ENCODE measurements around the gene SORCS3. TPM values are rescaled to one million over a fixed set of nuclear protein-coding genes. Genes with fewer than 3 reads are reported as not detected.

SORCS3 gene
- total and polyA plus RNA-seq, 4 donors: 3.7 to 15.7 (median 14.8) TPM

DNA sequence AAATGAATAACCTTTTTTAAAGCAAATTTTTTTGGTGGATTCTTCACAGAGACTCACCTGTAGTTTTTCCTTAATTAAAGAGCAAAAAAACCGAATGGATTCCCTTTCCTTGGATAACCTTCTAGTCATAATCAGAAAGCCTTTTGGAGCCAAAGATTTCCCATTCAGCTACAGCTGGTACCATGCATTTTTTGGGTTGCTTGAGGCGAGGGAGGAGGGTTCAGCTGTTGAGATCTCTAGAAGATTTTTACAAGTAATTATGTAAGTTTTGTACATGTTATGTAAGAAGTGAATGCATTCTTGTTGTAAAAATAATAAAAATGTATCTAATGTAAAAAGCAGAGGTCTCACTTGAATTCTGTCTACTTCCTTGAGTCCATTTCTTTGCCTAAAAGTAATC is 463.2 kb downstream of the SORCS3 start:
- Histone ChIP-seq H3K9me3 (ENCODE audit: control insufficient read depth, insufficient read depth, low read length) (no peaks in the 10 kb centered on the region), H3K27me3 (ENCODE audit: control insufficient read depth, insufficient read depth, low read length) (no peaks in the 10 kb centered on the region), H3K27ac (ENCODE audit: low read depth, low read length) (no peak overlapping the region), H3K4me3 (ENCODE audit: low read depth, low read length) (no peak overlapping the region), H3K4me1 (ENCODE audit: control insufficient read depth, insufficient read depth, low read length) (no peaks in the 10 kb centered on the region), H3K36me3 (ENCODE audit: control insufficient read depth, insufficient read depth, low read length) (no peaks in the 10 kb centered on the region)
- no peak for DNase-seq (ENCODE audit: low read depth in 4 of 6, low spot score in 6 of 6)
- WGBS (ENCODE audit: insufficient coverage): no CpG with 5 or more reads among the region's 2 CpGs

GRCh38 chr10:105109164-105109563 is 468.1 kb downstream of the SORCS3 start:
- no peaks in the 10 kb centered on the region for H3K36me3 ChIP-seq (ENCODE audit: control insufficient read depth, insufficient read depth, low read length)
- no peak for DNase-seq (ENCODE audit: low read depth in 4 of 6, low spot score in 6 of 6)
- no CpG with 5 or more reads among the region's 1 CpG for WGBS (ENCODE audit: insufficient coverage)
- no peaks in the 10 kb centered on the region for H3K9me3 ChIP-seq (ENCODE audit: control insufficient read depth, insufficient read depth, low read length)
- no peaks in the 10 kb centered on the region for H3K27me3 ChIP-seq (ENCODE audit: control insufficient read depth, insufficient read depth, low read length)
- no peak overlapping the region for H3K4me3 ChIP-seq (ENCODE audit: low read depth, low read length)
- no peak overlapping the region for H3K27ac ChIP-seq (ENCODE audit: low read depth, low read length)
- no peaks in the 10 kb centered on the region for H3K4me1 ChIP-seq (ENCODE audit: control insufficient read depth, insufficient read depth, low read length)

- H3K9me3 ChIP-seq (ENCODE audit: control insufficient read depth, insufficient read depth, low read length): no peaks in the 10 kb centered on the region
- H3K4me3 ChIP-seq (ENCODE audit: low read depth, low read length): no peak overlapping the region
- no peaks in the 10 kb centered on the region for H3K27me3 ChIP-seq (ENCODE audit: control insufficient read depth, insufficient read depth, low read length)
- H3K36me3 ChIP-seq (ENCODE audit: control insufficient read depth, insufficient read depth, low read length): no peaks in the 10 kb centered on the region
- DNase-seq (ENCODE audit: low read depth in 4 of 6, low spot score in 6 of 6): no peak
- H3K4me1 ChIP-seq (ENCODE audit: control insufficient read depth, insufficient read depth, low read length): no peaks in the 10 kb centered on the region
- no peak overlapping the region for H3K27ac ChIP-seq (ENCODE audit: low read depth, low read length)
- WGBS (ENCODE audit: insufficient coverage): 40% methylated on average over 1 of the region's 6 CpGs
Observed at GRCh38 chr10:105112862-105113261, 471.8 kb downstream of the SORCS3 start.

GRCh38 chr10:105113666-105114065 is 472.6 kb downstream of the SORCS3 start:
- DNase-seq (ENCODE audit: low read depth in 4 of 6, low spot score in 6 of 6): peak in 4 of 6 donors; percentile 12 to 85 (median 26)
- Histone ChIP-seq H3K27me3 (ENCODE audit: control insufficient read depth, insufficient read depth, low read length) (no peaks in the 10 kb centered on the region), H3K36me3 (ENCODE audit: control insufficient read depth, insufficient read depth, low read length) (no peaks in the 10 kb centered on the region), H3K4me3 (ENCODE audit: low read depth, low read length) (no peak overlapping the region), H3K27ac (ENCODE audit: low read depth, low read length) (no peak overlapping the region), H3K9me3 (ENCODE audit: control insufficient read depth, insufficient read depth, low read length) (no peaks in the 10 kb centered on the region), H3K4me1 (ENCODE audit: control insufficient read depth, insufficient read depth, low read length) (no peaks in the 10 kb centered on the region)
- 49% methylated on average over 2 of the region's 3 CpGs for WGBS (ENCODE audit: insufficient coverage)

- Histone ChIP-seq H3K27ac (ENCODE audit: low read depth, low read length) (no peak overlapping the region), H3K36me3 (ENCODE audit: control insufficient read depth, insufficient read depth, low read length) (no peaks in the 10 kb centered on the region), H3K4me1 (ENCODE audit: control insufficient read depth, insufficient read depth, low read length) (no peaks in the 10 kb centered on the region), H3K27me3 (ENCODE audit: control insufficient read depth, insufficient read depth, low read length) (no peaks in the 10 kb centered on the region), H3K9me3 (ENCODE audit: control insufficient read depth, insufficient read depth, low read length) (peaks cover 3% of the 10 kb centered on the region), H3K4me3 (ENCODE audit: low read depth, low read length) (no peak overlapping the region)
- DNase-seq (ENCODE audit: low read depth in 4 of 6, low spot score in 6 of 6): peak in 1 of 6 donors; percentile 34
- no CpG with 5 or more reads among the region's 3 CpGs for WGBS (ENCODE audit: insufficient coverage)
Observed at GRCh38 chr10:105121743-105122142, 480.7 kb downstream of the SORCS3 start.

DNA sequence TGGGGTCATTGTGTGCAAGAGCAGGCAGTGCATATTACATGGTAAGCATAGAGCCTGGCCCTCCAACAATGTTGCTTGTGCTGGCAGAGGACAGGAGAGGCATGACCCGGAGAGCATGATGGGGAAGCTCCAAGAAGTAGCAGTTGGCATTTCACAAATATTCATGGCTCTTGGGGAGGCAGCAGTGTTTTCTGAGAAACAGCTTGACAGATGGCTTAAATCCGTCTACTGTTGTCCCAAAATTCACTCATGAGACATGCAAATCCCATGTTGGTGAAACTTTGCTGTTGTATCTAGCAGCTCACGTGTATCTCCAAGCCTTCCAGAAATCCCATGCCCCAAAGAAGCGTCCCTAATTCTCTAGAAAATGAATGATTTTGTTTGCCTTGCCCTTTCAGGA is 487.0 kb downstream of the SORCS3 start:
- H3K4me1 ChIP-seq (ENCODE audit: control insufficient read depth, insufficient read depth, low read length): no peaks in the 10 kb centered on the region
- no peaks in the 10 kb centered on the region for H3K27me3 ChIP-seq (ENCODE audit: control insufficient read depth, insufficient read depth, low read length)
- no peaks in the 10 kb centered on the region for H3K36me3 ChIP-seq (ENCODE audit: control insufficient read depth, insufficient read depth, low read length)
- no peaks in the 10 kb centered on the region for H3K9me3 ChIP-seq (ENCODE audit: control insufficient read depth, insufficient read depth, low read length)
- DNase-seq (ENCODE audit: low read depth in 4 of 6, low spot score in 6 of 6): peak in 1 of 6 donors; percentile 76
- H3K4me3 ChIP-seq (ENCODE audit: low read depth, low read length): no peak overlapping the region
- no peak overlapping the region for H3K27ac ChIP-seq (ENCODE audit: low read depth, low read length)
- 93% methylated on average over 2 of the region's 4 CpGs for WGBS (ENCODE audit: insufficient coverage)

- peak in 2 of 6 donors; percentile 51 to 75 for DNase-seq (ENCODE audit: low read depth in 4 of 6, low spot score in 6 of 6)
- Histone ChIP-seq H3K9me3 (ENCODE audit: control insufficient read depth, insufficient read depth, low read length) (no peaks in the 10 kb centered on the region), H3K4me1 (ENCODE audit: control insufficient read depth, insufficient read depth, low read length) (peaks cover 5% of the 10 kb centered on the region), H3K27me3 (ENCODE audit: control insufficient read depth, insufficient read depth, low read length) (no peaks in the 10 kb centered on the region), H3K4me3 (ENCODE audit: low read depth, low read length) (no peak overlapping the region), H3K27ac (ENCODE audit: low read depth, low read length) (no peak overlapping the region), H3K36me3 (ENCODE audit: control insufficient read depth, insufficient read depth, low read length) (no peaks in the 10 kb centered on the region)
- WGBS (ENCODE audit: insufficient coverage): 38% methylated on average over 3 of the region's 3 CpGs
Observed at GRCh38 chr10:105138358-105138757, 497.3 kb downstream of the SORCS3 start.

- WGBS (ENCODE audit: insufficient coverage): 52% methylated on average over 5 of the region's 6 CpGs
Observed at GRCh38 chr10:105139363-105139896, 498.3 kb downstream of the SORCS3 start.

GRCh38 chr10:105140600-105140999 is 499.5 kb downstream of the SORCS3 start:
- WGBS (ENCODE audit: insufficient coverage): 100% methylated on average over 1 of the region's 3 CpGs
- no peaks in the 10 kb centered on the region for H3K9me3 ChIP-seq (ENCODE audit: control insufficient read depth, insufficient read depth, low read length)
- H3K27me3 ChIP-seq (ENCODE audit: control insufficient read depth, insufficient read depth, low read length): no peaks in the 10 kb centered on the region
- no peak overlapping the region for H3K27ac ChIP-seq (ENCODE audit: low read depth, low read length)
- H3K36me3 ChIP-seq (ENCODE audit: control insufficient read depth, insufficient read depth, low read length): no peaks in the 10 kb centered on the region
- no peak overlapping the region for H3K4me3 ChIP-seq (ENCODE audit: low read depth, low read length)
- DNase-seq (ENCODE audit: low read depth in 4 of 6, low spot score in 6 of 6): no peak
- H3K4me1 ChIP-seq (ENCODE audit: control insufficient read depth, insufficient read depth, low read length): peaks cover 5% of the 10 kb centered on the region

More at GRCh38 chr10:105139363-105139896, 498.3 kb downstream of the SORCS3 start:
- Histone ChIP-seq H3K4me1 (ENCODE audit: control insufficient read depth, insufficient read depth, low read length) (peaks cover 5% of the 10 kb centered on the region), H3K27ac (ENCODE audit: low read depth, low read length) (no peak overlapping the region), H3K36me3 (ENCODE audit: control insufficient read depth, insufficient read depth, low read length) (no peaks in the 10 kb centered on the region), H3K4me3 (ENCODE audit: low read depth, low read length) (no peak overlapping the region), H3K9me3 (ENCODE audit: control insufficient read depth, insufficient read depth, low read length) (no peaks in the 10 kb centered on the region), H3K27me3 (ENCODE audit: control insufficient read depth, insufficient read depth, low read length) (no peaks in the 10 kb centered on the region)
- no peak for DNase-seq (ENCODE audit: low read depth in 4 of 6, low spot score in 6 of 6)

DNA sequence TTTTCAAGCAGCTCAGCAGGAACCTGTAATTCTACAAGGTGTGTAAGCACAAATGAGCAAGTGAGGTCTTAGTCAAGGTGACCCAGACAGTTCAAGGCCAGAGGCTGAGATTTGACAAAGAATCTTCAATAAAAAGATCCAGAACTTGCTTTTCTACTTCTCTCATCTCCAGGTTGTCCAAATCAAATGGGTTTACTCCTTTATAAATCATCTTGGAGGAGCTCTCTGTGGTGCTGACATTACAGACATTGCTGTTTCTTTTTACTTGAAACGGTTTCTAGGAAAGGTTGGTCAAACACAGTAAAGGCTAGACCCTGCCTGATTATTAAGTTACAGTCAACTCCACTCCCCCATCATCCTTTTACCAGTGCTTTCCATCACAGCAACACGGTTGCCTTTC is 504.6 kb downstream of the SORCS3 start:
- H3K27ac ChIP-seq (ENCODE audit: low read depth, low read length): no peak overlapping the region
- H3K27me3 ChIP-seq (ENCODE audit: control insufficient read depth, insufficient read depth, low read length): no peaks in the 10 kb centered on the region
- no peaks in the 10 kb centered on the region for H3K4me1 ChIP-seq (ENCODE audit: control insufficient read depth, insufficient read depth, low read length)
- 86% methylated on average over 1 of the region's 2 CpGs for WGBS (ENCODE audit: insufficient coverage)
- no peak overlapping the region for H3K4me3 ChIP-seq (ENCODE audit: low read depth, low read length)
- no peaks in the 10 kb centered on the region for H3K9me3 ChIP-seq (ENCODE audit: control insufficient read depth, insufficient read depth, low read length)
- no peaks in the 10 kb centered on the region for H3K36me3 ChIP-seq (ENCODE audit: control insufficient read depth, insufficient read depth, low read length)
- DNase-seq (ENCODE audit: low read depth in 4 of 6, low spot score in 6 of 6): no peak
